Activated naive CD4-positive, alpha-beta T cell treated with anti-CD3 and anti-CD28 coated beads, Interleukin-2, amount 10 ng/mL, durations not matched to agents 7 days and 5 days (primary cell): ENCODE data around the gene WDR70.
"Not testable (repeated sequence)": the region's sequence is repeated elsewhere in the genome, so short reads cannot be mapped to it uniquely, and the experiment has no call there.

Experiments
- CTCF ChIA-PET: fragments of 350-600 bp; sonication (Branson Sonifier 250); formaldehyde crosslinking; loops from one replicate; lab custom pipeline; 2021; ENCODE audit warnings: antibody characterized with exemption; lab: Charles Lee
- DNase-seq: peaks from one replicate; pipeline ENCODE4 v3.0.0-alpha.2; 2020
- H3K27ac Mint-ChIP-seq: one replicate; pipeline ENCODE4 v1.8.0; 2021; ENCODE audit warnings: mild to moderate bottlenecking, moderate library complexity, mixed read lengths
- H3K27me3 Mint-ChIP-seq: one replicate; pipeline ENCODE4 v1.8.0; 2021; ENCODE audit warnings: mild to moderate bottlenecking, mixed read lengths
- H3K36me3 Mint-ChIP-seq: one replicate; pipeline ENCODE4 v1.8.0; 2021; ENCODE audit warnings: mixed read lengths
- H3K4me1 Mint-ChIP-seq: one replicate; pipeline ENCODE4 v1.8.0; 2021; ENCODE audit warnings: mixed read lengths
- H3K4me3 Mint-ChIP-seq: one replicate; pipeline ENCODE4 v1.8.0; 2021; ENCODE audit warnings: mild to moderate bottlenecking, moderate library complexity, mixed read lengths
- H3K9me3 Mint-ChIP-seq: one replicate; pipeline ENCODE4 v1.8.0; 2021; ENCODE audit warnings: mixed read lengths

Gene WDR70

GRCh38 chr5:37511646-37512045 is 132.5 kb downstream of the WDR70 start:
- Mint-ChIP-seq H3K27me3 (no peaks in the 10 kb centered on the region), H3K4me1 (no peaks in the 10 kb centered on the region), H3K4me3 (no peak overlapping the region), H3K27ac (no peak overlapping the region), H3K36me3 (peaks cover 4% of the 10 kb centered on the region), H3K9me3 (no peaks in the 10 kb centered on the region)
- DNase-seq: no peak
- CTCF ChIA-PET: no interaction called here

GRCh38 chr5:37514946-37515345 is 135.8 kb downstream of the WDR70 start:
- Mint-ChIP-seq H3K36me3 (peaks cover 15% of the 10 kb centered on the region), H3K9me3 (peaks cover 5% of the 10 kb centered on the region), H3K4me1 (no peaks in the 10 kb centered on the region), H3K4me3 (no peak overlapping the region), H3K27me3 (no peaks in the 10 kb centered on the region), H3K27ac (no peak overlapping the region)
- no peak for DNase-seq
- CTCF ChIA-PET: interaction anchor here (0.6 to 1.0 kb wide), 2 partner anchors 102 to 749 kb away, joined by 3 read pairs; no protein-coding TSS in a partner anchor

DNA sequence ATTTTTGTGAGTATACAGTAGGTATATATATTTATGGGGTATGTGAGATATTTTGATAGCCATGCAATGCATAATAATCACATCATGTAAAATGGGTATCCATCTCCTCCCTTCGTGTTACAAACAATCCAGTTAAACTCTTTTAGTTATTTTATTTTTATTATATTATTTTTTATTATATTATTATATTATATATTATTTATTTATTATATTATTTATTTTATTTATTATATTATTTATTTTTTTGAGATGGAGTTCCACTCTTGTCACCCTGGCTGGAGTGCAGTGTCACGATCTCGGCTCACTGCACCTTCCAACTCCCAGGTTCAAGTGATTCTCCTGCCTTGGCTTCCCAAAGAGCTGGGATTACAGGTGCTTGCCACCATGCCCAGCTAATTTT is 138.6 kb downstream of the WDR70 start:
- Mint-ChIP-seq H3K4me1 (no peaks in the 10 kb centered on the region), H3K27ac (no peak overlapping the region), H3K27me3 (no peaks in the 10 kb centered on the region), H3K9me3 (peaks cover 5% of the 10 kb centered on the region), H3K36me3 (peaks cover 16% of the 10 kb centered on the region), H3K4me3 (no peak overlapping the region)
- CTCF ChIA-PET: no interaction called here
- no peak for DNase-seq

DNA sequence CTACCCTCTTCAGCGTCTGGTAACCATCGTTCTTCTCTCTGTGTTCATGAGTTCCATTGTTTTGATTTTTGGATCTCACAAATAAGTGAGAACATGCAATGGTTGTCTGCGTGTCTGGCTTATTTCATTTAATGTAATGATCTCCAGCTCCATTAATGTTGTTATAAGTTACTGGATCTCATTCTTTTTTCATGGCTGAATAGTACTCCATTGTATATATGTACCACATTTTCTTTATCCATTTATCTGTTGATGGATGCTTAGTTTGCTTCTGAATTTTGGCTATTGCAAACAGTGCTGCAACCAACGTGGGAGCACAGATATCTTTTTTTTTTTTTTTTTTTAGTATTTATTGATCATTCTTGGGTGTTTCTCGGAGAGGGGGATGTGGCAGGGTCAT is 139.2 kb downstream of the WDR70 start:
- DNase-seq, H3K4me3 Mint-ChIP-seq, H3K27me3 Mint-ChIP-seq, H3K9me3 Mint-ChIP-seq, H3K4me1 Mint-ChIP-seq, H3K27ac Mint-ChIP-seq, CTCF ChIA-PET: not testable (repeated sequence)
- peaks cover 14% of the 10 kb centered on the region for H3K36me3 Mint-ChIP-seq

GRCh38 chr5:37519304-37519703 is 140.2 kb downstream of the WDR70 start:
- H3K36me3 Mint-ChIP-seq: peaks cover 18% of the 10 kb centered on the region
- no peak overlapping the region for H3K4me3 Mint-ChIP-seq
- H3K27me3 Mint-ChIP-seq: no peaks in the 10 kb centered on the region
- peaks cover 5% of the 10 kb centered on the region for H3K9me3 Mint-ChIP-seq
- no peaks in the 10 kb centered on the region for H3K4me1 Mint-ChIP-seq
- H3K27ac Mint-ChIP-seq: no peak overlapping the region
- CTCF ChIA-PET: no interaction called here
- DNase-seq: no peak

DNA sequence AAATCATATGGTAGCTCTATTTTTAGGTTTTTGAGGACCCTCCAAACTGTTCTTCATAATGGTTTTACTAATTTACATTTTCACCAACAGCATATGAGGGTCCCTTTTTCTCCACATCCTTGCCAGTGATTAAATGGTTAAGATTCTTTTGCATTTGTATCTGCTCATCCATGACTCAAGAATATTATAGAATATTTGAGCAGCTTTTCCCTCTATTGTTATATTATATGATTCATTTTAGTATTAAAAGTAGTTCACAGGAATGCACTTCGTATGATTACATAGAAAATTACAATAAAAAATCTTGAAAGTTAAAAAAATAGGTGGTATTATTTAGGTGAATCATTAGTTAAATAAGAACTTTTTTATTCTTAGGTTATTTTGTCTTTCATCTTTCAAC is 140.7 kb downstream of the WDR70 start:
- H3K4me3 Mint-ChIP-seq: no peak overlapping the region
- no peaks in the 10 kb centered on the region for H3K4me1 Mint-ChIP-seq
- peaks cover 9% of the 10 kb centered on the region for H3K9me3 Mint-ChIP-seq
- H3K27ac Mint-ChIP-seq: no peak overlapping the region
- peaks cover 18% of the 10 kb centered on the region for H3K36me3 Mint-ChIP-seq
- DNase-seq: no peak
- H3K27me3 Mint-ChIP-seq: no peaks in the 10 kb centered on the region
- CTCF ChIA-PET: no interaction called here

DNA sequence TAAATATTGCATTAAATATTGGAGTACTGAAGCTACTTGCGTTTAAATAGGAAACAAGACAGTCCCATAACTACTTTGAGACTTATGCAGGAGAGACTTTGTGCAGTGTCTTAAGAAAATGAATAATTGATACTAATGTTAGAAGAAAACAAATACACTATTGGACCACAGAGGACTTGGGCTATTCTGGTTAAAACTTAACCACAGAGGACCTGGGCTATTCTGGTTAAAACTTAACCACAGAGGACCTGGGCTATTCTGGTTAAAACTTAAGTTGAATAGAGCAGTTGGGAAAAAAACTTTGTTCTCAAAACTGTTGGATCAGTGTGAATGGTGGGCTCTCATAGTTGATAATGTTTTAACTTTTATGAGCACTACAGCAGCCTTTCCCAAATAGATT is 141.7 kb downstream of the WDR70 start:
- Mint-ChIP-seq H3K9me3 (peaks cover 9% of the 10 kb centered on the region), H3K4me1 (no peaks in the 10 kb centered on the region), H3K27me3 (no peaks in the 10 kb centered on the region), H3K36me3 (peaks cover 18% of the 10 kb centered on the region), H3K4me3 (no peak overlapping the region), H3K27ac (no peak overlapping the region)
- DNase-seq: no peak
- CTCF ChIA-PET: no interaction called here

DNA sequence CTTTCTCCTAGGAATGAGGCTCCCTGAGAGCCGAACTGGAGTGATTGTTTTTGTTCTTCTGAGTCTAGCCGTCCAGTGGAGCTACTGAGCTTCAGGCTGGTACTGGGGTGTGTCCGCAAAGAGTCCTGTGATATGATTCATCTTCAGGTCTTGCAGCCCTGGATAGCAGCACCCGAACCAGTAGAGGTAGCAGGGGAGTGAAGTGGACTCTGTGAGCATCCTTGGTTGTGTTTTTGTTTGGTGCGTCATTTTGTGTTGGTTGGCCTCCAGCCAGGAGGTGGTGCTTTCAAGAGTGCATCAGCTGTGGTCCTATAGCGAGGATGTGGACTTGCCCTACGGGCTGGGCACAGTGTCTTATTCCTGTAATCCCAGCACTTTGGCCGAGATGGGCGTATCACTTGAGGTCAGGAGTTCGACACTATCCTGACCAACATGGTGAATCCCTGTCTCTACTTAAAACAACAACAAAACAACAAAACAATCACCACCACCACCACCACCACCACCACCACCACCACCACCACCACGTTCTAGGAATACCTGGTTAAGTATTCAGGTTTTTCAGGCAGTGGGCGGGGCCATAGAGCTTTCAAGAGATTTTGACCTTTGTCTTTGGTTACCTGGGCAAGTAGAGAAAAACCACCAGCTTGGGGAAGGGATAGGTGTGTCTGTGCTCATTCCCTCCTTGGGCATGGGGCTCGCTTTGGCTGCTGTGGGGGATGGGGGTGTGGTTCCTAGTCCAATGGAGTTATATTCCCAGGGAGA is 154.0 kb downstream of the WDR70 start:
- no peak for DNase-seq
- CTCF ChIA-PET: no interaction called here
- Mint-ChIP-seq H3K9me3 (peaks cover 8% of the 10 kb centered on the region), H3K4me3 (no peak overlapping the region), H3K4me1 (no peaks in the 10 kb centered on the region), H3K36me3 (peaks cover 8% of the 10 kb centered on the region), H3K27me3 (no peaks in the 10 kb centered on the region), H3K27ac (no peak overlapping the region)

- Mint-ChIP-seq H3K4me3 (no peak overlapping the region), H3K9me3 (peaks cover 8% of the 10 kb centered on the region), H3K4me1 (no peaks in the 10 kb centered on the region), H3K27me3 (no peaks in the 10 kb centered on the region), H3K27ac (no peak overlapping the region), H3K36me3 (peaks cover 8% of the 10 kb centered on the region)
- DNase-seq: no peak
- CTCF ChIA-PET: no interaction called here
Observed at GRCh38 chr5:37533851-37534250, 154.7 kb downstream of the WDR70 start.

DNA sequence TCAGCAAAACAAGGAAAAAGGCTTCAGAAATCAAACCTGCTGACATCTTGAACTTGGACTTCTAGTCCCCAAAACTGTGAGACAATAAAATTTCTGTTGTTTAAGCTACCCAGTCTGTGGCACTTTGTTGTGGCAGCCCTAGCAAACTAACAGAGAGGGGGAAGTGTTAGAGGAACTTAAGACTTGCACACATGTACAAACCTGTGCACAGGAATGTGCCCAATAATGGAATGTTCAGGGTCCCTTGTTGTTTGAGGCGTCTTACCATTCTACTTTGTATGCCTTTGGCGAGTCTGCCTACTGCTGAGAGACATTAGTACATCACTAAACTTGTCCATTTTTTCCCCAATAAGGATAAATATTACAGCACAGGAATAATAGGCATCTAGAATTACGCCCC is 160.3 kb downstream of the WDR70 start:
- CTCF ChIA-PET: no interaction called here
- no peaks in the 10 kb centered on the region for H3K27me3 Mint-ChIP-seq
- no peaks in the 10 kb centered on the region for H3K9me3 Mint-ChIP-seq
- H3K27ac Mint-ChIP-seq: no peak overlapping the region
- no peak overlapping the region for H3K4me3 Mint-ChIP-seq
- peaks cover 1% of the 10 kb centered on the region for H3K36me3 Mint-ChIP-seq
- DNase-seq: no peak
- H3K4me1 Mint-ChIP-seq: no peaks in the 10 kb centered on the region

- DNase-seq: no peak
- no peaks in the 10 kb centered on the region for H3K9me3 Mint-ChIP-seq
- H3K4me3 Mint-ChIP-seq: no peak overlapping the region
- H3K27ac Mint-ChIP-seq: no peak overlapping the region
- no peaks in the 10 kb centered on the region for H3K4me1 Mint-ChIP-seq
- no peaks in the 10 kb centered on the region for H3K27me3 Mint-ChIP-seq
- no peaks in the 10 kb centered on the region for H3K36me3 Mint-ChIP-seq
- CTCF ChIA-PET: no interaction called here
Observed at GRCh38 chr5:37543216-37543615, 164.1 kb downstream of the WDR70 start.

DNA sequence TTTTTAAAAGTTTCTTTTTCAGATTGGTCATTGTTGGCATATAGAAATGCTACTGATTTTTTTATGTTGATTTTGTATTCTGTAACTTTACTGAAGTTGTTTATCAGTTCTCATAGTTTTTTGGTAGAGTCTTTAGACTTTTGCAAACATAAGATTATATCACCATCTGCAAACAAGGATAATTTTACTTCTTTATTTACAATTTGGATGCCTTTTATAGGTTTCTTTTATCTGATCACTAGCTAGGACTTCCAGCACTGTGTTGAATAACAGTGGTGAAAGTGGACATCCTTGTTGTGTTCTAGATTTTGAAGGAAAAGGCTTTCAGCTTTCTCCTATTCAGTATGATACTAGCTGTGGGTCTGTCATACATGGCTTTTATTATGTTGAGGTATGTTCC is 170.3 kb downstream of the WDR70 start:
- H3K36me3 Mint-ChIP-seq: peaks cover 10% of the 10 kb centered on the region
- no peaks in the 10 kb centered on the region for H3K27me3 Mint-ChIP-seq
- H3K4me1 Mint-ChIP-seq: peaks cover 5% of the 10 kb centered on the region
- no peak overlapping the region for H3K27ac Mint-ChIP-seq
- H3K9me3 Mint-ChIP-seq: peaks cover 4% of the 10 kb centered on the region
- DNase-seq: no peak
- CTCF ChIA-PET: no interaction called here
- H3K4me3 Mint-ChIP-seq: no peak overlapping the region

DNA sequence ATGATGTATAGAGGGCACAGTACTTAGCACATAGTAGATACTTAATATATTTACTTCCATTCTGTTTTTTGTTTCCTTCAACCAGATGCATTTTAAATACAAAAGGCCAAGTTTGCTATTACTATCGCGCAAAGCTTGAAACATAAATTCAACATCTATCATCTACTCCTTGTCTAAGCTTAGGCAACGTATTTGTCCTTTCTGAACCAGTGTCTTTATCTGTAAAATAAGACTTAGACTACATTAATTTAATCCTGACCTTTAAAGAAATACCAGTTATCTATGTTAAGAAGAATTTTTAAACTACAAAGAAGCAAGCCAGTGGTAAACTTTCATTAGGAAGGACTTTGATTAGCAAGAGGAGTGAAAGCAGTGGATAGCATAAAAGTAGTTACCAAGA is 173.0 kb downstream of the WDR70 start:
- H3K27me3 Mint-ChIP-seq: no peaks in the 10 kb centered on the region
- H3K4me3 Mint-ChIP-seq: no peak overlapping the region
- no peak overlapping the region for H3K27ac Mint-ChIP-seq
- peaks cover 6% of the 10 kb centered on the region for H3K9me3 Mint-ChIP-seq
- H3K4me1 Mint-ChIP-seq: peaks cover 5% of the 10 kb centered on the region
- peaks cover 10% of the 10 kb centered on the region for H3K36me3 Mint-ChIP-seq
- no peak for DNase-seq
- CTCF ChIA-PET: no interaction called here

GRCh38 chr5:37552770-37553719 is 173.9 kb downstream of the WDR70 start:
- Mint-ChIP-seq H3K9me3 (peaks cover 10% of the 10 kb centered on the region), H3K4me1 (peaks cover 5% of the 10 kb centered on the region), H3K27ac (no peak overlapping the region), H3K4me3 (no peak overlapping the region), H3K27me3 (no peaks in the 10 kb centered on the region), H3K36me3 (peaks cover 10% of the 10 kb centered on the region)
- CTCF ChIA-PET: no interaction called here
- DNase-seq: no peak
